Frontal cortex (tissue), 4 donors: ENCODE data around the gene TSPAN31. TPM values are rescaled to one million over a fixed set of nuclear protein-coding genes. Genes with fewer than 3 reads are reported as not detected.
A peak's percentile ranks its signal among the peaks of the same experiment; 100 is the strongest.
"Not testable (repeated sequence)": the region's sequence is repeated elsewhere in the genome, so short reads cannot be mapped to it uniquely, and the experiment has no call there.

ENCODE experiments used
- DNase-seq, 2 donors: peaks; one replicate each; pipeline ENCODE4 v3.0.0; 2012; ENCODE audit warnings: low spot score in 2 of 2
- FAIRE-seq: peaks from 2 replicates; lab custom pipeline; 2012; peaks lifted over from hg19 to GRCh38; lab: Jason Lieb, UNC
- total RNA-seq: library from RNA; depleted of rRNA; stranded (reverse); fragments of >200 nt; gene quantifications from one replicate; pipeline ENCODE4 v1.2.3, GENCODE V29; 2014
- donor health status: control.
- donor health status: control.
- donor health status: control.

TSPAN31 gene
- total RNA-seq, 1 donor from 2014 or later: 38.3 TPM

DNA sequence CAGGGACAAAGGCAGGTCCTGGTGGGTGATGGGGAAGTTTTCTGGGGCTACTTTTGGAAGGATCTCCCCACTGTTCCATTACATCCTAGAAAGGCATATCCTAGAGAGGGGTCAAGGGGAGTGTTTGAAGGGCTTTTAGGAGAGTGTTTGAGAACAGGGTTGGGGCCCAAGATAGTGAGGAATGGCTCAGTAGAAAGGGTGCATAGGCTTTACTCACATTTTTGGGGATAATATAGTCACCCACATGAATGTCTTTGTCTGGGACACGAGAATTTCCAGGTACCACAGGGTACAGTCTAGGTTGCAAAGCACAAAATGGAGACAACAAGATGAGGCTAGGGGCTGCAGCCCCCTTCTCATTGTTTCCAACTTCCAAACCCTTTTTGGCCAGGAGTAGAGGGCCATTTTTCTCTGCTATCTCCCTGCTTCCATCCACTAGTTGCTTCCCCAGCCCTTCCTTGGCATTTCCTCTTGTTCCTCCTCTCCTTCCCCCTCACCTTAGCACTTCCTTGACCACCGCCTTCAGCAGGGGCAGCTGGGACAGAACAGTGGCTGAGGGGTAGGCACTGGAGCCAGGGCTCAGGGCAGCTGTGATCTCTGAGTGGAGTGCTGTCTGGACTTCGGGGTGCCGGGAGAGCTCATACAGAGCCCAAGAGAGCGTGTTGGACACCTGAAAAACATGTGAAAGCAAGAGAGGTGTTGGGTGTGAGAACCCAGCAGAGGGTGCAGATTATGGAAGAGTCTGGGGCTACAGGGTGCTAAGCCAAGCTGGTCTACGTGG, 19.2 kb downstream of the TSPAN31 start:
- DNase-seq (no peak), FAIRE-seq (no peak)

- no peak for DNase-seq
- FAIRE-seq: no peak
These were observed 19.8 kb downstream of the TSPAN31 start for GRCh38 chr12:57764662-57765002.

GRCh38 chr12:57765003-57765697, 20.3 kb downstream of the TSPAN31 start:
- no peak for FAIRE-seq

DNA sequence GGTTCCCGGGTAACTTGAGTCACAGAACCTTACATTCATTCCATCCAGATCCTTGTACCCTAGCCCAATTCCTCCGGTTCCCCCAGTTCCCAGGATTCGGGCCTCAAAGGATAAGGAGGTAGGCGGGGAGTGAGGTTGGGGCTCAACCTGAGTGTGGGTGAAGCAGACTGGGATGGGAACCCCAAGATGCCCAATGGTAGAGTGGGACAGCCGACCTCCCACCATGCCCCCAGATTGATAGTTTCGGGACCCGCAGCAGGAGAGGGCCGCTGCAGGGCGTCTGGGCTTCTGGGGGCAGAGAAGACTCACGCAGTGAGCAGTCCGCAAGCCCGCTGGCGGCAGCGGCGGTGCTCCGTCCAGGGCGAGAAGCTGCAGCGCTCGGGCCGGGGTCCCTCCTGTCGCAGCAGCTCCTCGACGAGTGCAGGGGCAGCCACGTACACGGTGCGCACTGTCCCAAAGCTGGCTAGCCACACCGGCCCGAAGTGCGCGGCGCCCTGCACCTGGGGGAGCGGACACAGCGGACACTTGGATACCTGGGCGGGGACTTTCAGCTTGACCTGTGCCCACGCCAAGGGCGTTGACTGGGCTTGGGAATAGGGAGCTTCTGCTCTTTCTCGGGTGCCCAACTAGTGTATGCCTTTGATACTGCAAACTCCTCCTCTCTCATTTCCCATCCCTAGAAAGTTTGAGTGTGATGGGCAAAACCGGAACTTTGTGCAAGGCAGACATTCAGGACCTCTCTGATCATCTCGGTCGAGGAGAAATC, 21.0 kb downstream of the TSPAN31 start:
- DNase-seq: no peak
- FAIRE-seq: no peak

More at GRCh38 chr12:57765003-57765697, 20.3 kb downstream of the TSPAN31 start:
- DNase-seq: no peak

GRCh38 chr12:57766464-57767304, 21.8 kb downstream of the TSPAN31 start, which contains the start of gene CYP27B1:
Gene CYP27B1, minus strand, starts transcription at chr12:57767078. Its CDS starts 37 bp downstream, at chr12:57767041.
- no peak for FAIRE-seq
- no peak for DNase-seq

GRCh38 chr12:57767305-57767698, 22.5 kb downstream of the TSPAN31 start:
- FAIRE-seq (no peak), DNase-seq (no peak)

DNA sequence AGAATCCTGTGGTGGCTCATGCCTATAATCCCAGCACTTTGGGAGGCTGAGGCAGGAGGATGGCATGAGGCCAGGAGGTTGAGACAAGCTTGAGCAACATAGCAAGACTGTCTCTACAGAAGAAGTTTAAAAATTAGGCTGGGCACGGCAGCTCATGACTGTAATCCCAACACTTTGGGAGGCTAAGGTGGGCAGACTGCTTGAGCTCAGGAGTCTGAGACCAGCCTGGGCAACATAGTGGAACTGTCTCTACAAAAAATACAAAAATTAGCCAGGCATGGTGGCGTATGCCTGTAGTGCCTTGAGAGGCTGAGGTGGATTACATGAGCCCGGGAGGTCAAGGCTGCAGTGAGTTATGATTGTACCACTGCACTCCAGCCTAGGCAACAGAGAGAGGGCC, 23.0 kb downstream of the TSPAN31 start:
- FAIRE-seq (no peak), DNase-seq (no peak)

GRCh38 chr12:57769594-57769993, 24.8 kb downstream of the TSPAN31 start:
- DNase-seq (no peak), FAIRE-seq (no peak)

GRCh38 chr12:57770734-57771133, 25.9 kb downstream of the TSPAN31 start:
- FAIRE-seq (no peak), DNase-seq (no peak)

GRCh38 chr12:57771236-57771872, 26.5 kb downstream of the TSPAN31 start:
- peak in 1 of 2 donors; percentile 78 for DNase-seq
- no peak for FAIRE-seq

DNA sequence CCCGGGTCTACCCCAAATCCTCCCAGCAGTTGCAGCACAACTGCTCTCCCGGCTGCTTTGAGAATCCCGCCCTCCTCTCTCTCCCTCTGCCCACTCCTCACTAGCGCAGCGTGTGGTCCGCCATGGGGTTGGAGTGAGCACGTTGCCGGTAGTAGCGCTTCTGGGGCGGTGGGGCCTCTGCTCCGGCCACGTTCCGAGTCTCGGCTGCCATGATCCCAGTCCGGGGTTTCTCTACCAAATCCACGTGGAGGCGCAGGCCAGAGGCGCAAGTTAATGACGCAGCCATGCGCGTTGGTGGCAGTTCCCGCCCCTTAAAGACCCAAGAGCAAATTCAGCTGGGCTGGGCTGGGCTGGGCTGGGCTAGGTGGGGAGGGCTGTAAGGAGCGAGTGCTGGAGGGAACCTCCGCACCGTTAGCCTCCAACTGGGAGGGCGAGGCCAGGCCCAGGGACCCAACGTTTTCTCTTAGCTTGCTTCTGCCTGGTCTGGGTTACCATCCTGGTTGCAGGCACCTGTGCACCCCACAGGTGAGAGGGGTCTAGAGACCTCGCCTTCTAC, 27.1 kb downstream of the TSPAN31 start, which contains the start of gene METTL1:
TSS of gene METTL1 (minus strand) at position 233 of the 556 bp plus-strand sequence. CDS start at position 211, 22 bp downstream.
- FAIRE-seq: no peak
- DNase-seq: peak; percentile 96 to 97

DNA sequence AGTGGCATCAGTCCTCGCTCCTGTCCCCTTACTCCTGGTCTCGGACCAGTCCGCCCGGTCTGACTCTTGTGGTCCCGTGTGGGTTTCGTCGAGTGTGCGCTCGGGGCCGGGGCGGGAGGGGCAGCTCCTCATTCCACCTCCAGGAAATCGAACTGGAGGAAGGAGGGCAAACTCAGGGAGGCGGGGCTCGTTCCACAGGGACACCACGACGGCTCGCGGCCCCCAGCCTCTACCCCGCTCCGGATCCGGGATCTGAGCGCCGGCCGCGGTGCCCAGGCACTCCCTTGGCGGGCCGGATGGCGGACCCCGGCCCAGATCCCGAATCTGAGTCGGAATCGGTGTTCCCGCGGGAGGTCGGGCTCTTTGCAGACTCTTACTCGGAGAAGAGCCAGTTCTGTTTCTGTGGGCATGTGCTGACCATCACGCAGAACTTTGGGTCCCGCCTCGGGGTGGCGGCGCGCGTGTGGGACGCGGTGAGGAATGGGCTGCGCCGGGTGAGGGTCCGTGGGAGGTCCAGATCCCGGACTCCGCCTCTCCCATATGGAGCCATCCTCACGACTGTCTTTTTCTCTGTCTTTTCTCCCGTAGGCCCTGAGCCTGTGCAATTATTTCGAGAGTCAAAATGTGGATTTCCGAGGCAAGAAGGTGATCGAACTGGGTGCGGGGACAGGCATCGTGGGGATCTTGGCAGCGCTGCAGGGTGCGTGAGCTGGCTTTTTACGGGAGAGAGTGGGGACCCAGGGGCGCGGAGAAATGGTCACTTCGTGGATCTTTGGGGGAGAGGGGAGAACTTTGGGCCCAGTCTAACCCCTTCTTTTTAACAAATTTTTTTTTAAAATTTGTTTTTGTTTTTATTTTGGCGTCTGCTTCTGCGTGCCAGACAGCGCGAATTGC, 27.8 kb downstream of the TSPAN31 start, which contains the start of gene EEF1AKMT3:
TSS of gene EEF1AKMT3 (plus strand) at position 186 of the 894 bp plus-strand sequence. CDS start at position 297, 111 bp downstream.
- peak; percentile 56 to 71 for DNase-seq
- FAIRE-seq: no peak

- not testable (repeated sequence) for FAIRE-seq
These were observed 29.8 kb downstream of the TSPAN31 start for GRCh38 chr12:57774634-57775033.

DNA sequence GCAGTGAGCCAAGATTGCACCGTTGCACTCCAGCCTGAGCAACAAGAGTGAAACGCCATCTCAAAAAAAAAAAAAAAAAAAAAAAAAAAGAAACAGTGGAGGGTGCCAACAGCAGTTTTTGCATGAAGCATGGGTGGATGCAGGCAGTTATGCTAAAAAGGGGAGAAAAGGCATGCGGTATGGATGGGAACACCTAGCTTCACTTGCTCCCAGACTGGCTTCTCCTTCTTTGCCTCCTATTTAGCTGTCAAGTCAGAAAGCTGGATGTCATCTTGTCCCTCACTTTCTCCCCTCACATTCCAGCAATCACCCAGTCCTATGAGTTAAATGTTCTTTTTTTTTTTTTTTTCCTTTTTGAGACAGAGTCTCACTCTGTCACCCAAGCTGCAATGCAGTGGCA, 30.2 kb downstream of the TSPAN31 start:
- FAIRE-seq (no peak), DNase-seq (no peak)

More at GRCh38 chr12:57774634-57775033, 29.8 kb downstream of the TSPAN31 start:
- DNase-seq: not testable (repeated sequence)

DNA sequence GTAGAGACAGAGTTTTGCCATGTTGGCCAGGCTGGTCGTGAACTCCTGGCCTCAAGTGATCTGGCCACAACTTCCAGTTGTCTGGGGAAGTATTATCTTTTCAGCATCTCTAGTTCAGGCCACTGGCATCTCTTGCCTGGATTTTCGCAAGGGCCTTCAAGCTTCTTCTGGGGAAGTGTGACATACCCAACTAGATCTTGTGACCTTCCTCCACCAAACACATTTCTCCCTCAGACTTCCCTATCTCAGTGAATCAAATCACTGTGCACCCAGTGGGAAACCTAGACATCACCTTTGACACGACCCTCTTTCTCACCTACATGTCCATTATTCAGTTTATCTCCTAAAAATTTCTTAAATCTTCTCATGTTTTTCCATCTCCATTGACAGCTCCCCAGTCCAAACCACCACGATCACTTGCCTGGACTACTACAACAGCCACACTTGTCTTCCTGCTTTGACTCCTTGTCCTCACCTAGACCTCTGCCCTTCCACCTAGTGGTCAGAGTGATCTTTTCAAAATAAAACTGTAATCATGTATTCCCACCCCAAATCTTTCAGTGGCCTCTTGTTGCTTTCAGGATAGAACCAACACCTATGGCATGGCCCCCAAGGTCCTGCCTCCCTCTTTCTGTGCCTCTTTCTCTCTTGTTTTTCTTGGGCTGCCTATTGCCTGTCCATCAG, 30.9 kb downstream of the TSPAN31 start:
- DNase-seq: no peak
- no peak for FAIRE-seq

- DNase-seq (no peak), FAIRE-seq (no peak)
These were observed 31.4 kb downstream of the TSPAN31 start for GRCh38 chr12:57776247-57776587.

- DNase-seq: no peak
- FAIRE-seq: no peak
These were observed 32.5 kb downstream of the TSPAN31 start for GRCh38 chr12:57777367-57777766.
